NCI-H2107 treated with DMSO at 0.1 percent for 48 hours (cell line): ENCODE measurements around the gene GDPD2.
"Not testable (repeated sequence)": the region's sequence is repeated elsewhere in the genome, so short reads cannot be mapped to it uniquely, and the experiment has no call there.

Experiments
- DNase-seq: peaks from one replicate; lab custom pipeline; 2025; ENCODE audit not compliant: unreplicated experiment; lab: John Stamatoyannopoulos, UW

Gene GDPD2

GRCh38 chrX:70422851-70423341 lies at the start of gene GDPD2:
Gene GDPD2, plus strand, starts transcription at chrX:70423314. Its CDS starts 1,671 bp downstream, at chrX:70424985.
- peak; percentile 68 for DNase-seq

GRCh38 chrX:70386235-70386634 lies 36.9 kb upstream of the GDPD2 start:
- DNase-seq: no peak

GRCh38 chrX:70398899-70399298 lies 24.2 kb upstream of the GDPD2 start:
- DNase-seq: no peak

- DNase-seq: not testable (repeated sequence)
Measured at GRCh38 chrX:70400181-70400580, 22.9 kb upstream of the GDPD2 start.

- DNase-seq: no peak
Measured at GRCh38 chrX:70402721-70403120, 20.4 kb upstream of the GDPD2 start.

GRCh38 chrX:70405003-70405402 lies 18.1 kb upstream of the GDPD2 start:
- no peak for DNase-seq

GRCh38 chrX:70410921-70411320 lies 12.2 kb upstream of the GDPD2 start:
- no peak for DNase-seq

GRCh38 chrX:70411475-70411874 lies 11.6 kb upstream of the GDPD2 start:
- DNase-seq: no peak

GRCh38 chrX:70421618-70422017 lies 1.5 kb upstream of the GDPD2 start:
- no peak for DNase-seq

GRCh38 chrX:70423936-70424675 lies 992 bp downstream of the GDPD2 start:
- DNase-seq: no peak

- no peak for DNase-seq
Measured at GRCh38 chrX:70424801-70425200, 1.7 kb downstream of the GDPD2 start.

GRCh38 chrX:70426286-70427278 lies 3.5 kb downstream of the GDPD2 start:
- DNase-seq: no peak

- no peak for DNase-seq
Measured at GRCh38 chrX:70427365-70427764, 4.3 kb downstream of the GDPD2 start.

GRCh38 chrX:70429759-70430158 lies 6.6 kb downstream of the GDPD2 start:
- no peak for DNase-seq

- no peak for DNase-seq
Measured at GRCh38 chrX:70432936-70433847, 10.1 kb downstream of the GDPD2 start.

GRCh38 chrX:70433848-70434351 lies 10.8 kb downstream of the GDPD2 start:
- DNase-seq: peak; percentile 51

- DNase-seq: peak; percentile 72
Measured at GRCh38 chrX:70434352-70434866, 11.3 kb downstream of the GDPD2 start.

GRCh38 chrX:70434914-70435586 lies 11.9 kb downstream of the GDPD2 start:
- no peak for DNase-seq

GRCh38 chrX:70436343-70436742 lies 13.2 kb downstream of the GDPD2 start:
- DNase-seq: no peak

GRCh38 chrX:70437011-70437410 lies 13.9 kb downstream of the GDPD2 start:
- no peak for DNase-seq
